CD4-positive, alpha-beta T cell treated with Interferon alpha-2 for 1 hour (primary cell): ENCODE results near the gene SLC6A13.
"Not testable (repeated sequence)": the region's sequence is repeated elsewhere in the genome, so short reads cannot be mapped to it uniquely, and the experiment has no call there.

ENCODE experiments used
- DNase-seq, 2 donors: peaks; one replicate each; pipeline ENCODE4 v3.0.0-alpha.2; 2020 to 2022

The SLC6A13 gene

GRCh38 chr12:195951-196350 lies 66.7 kb downstream of the SLC6A13 start:
- no peak for DNase-seq

GRCh38 chr12:195156-195555 lies 67.5 kb downstream of the SLC6A13 start:
- no peak for DNase-seq

- no peak for DNase-seq
Measured at GRCh38 chr12:194276-194675, 68.4 kb downstream of the SLC6A13 start.

- no peak for DNase-seq
Measured at GRCh38 chr12:193261-193660, 69.4 kb downstream of the SLC6A13 start.

GRCh38 chr12:191541-191940 lies 71.1 kb downstream of the SLC6A13 start:
- no peak for DNase-seq

- no peak for DNase-seq
Measured at GRCh38 chr12:190881-191280, 71.8 kb downstream of the SLC6A13 start.

- DNase-seq: no peak
Measured at GRCh38 chr12:189622-189962, 73.0 kb downstream of the SLC6A13 start.

GRCh38 chr12:188910-189621 lies 73.6 kb downstream of the SLC6A13 start:
- peak; percentile 16 to 40 for DNase-seq

DNA sequence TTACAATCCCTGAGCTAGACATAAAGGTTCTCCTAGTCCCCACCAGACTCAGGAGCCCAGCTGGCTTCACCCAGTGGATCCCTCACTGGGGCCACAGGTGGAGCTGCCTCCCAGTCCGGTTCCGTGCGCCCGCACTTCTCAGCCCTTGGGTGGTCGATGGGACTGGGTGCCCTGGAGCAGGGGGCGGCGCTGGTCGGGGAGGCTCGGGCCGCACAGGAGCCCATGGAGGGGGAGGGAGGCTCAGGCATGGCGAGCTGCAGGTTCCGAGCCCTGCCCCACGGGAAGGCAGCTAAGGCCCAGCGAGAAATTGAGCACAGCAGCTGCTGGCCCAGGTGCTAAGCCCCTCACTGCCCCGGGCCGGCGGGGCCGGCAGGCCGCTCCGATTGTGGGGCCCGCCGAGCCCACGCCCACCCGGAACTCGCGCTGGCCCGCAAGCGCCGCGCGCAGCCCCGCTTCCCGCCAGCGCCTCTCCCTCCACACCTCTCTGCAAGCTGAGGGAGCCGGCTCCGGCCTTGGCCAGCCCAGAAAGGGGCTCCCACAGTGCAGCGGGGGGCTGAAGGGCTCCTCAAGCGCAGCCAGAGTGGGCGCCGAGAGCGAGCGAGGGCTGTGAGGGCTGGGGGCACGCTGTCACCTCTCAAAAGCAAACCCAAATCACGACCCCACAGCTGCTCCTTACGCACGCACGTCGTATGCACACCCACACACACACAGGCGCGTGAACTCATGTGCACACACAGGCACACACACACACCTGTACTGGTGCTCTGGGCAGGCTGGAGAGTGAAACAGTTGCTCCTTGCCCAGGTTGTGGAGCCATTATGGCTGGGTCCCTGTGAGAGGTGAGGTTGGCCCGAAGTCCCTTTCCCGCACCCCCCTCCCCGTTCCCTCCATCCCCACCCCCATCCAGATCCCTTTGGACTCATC lies 74.4 kb downstream of the SLC6A13 start:
- not testable (repeated sequence) for DNase-seq

- no peak for DNase-seq
Measured at GRCh38 chr12:186006-186625, 76.5 kb downstream of the SLC6A13 start.

GRCh38 chr12:185576-185955 lies 77.1 kb downstream of the SLC6A13 start:
- DNase-seq: no peak

DNA sequence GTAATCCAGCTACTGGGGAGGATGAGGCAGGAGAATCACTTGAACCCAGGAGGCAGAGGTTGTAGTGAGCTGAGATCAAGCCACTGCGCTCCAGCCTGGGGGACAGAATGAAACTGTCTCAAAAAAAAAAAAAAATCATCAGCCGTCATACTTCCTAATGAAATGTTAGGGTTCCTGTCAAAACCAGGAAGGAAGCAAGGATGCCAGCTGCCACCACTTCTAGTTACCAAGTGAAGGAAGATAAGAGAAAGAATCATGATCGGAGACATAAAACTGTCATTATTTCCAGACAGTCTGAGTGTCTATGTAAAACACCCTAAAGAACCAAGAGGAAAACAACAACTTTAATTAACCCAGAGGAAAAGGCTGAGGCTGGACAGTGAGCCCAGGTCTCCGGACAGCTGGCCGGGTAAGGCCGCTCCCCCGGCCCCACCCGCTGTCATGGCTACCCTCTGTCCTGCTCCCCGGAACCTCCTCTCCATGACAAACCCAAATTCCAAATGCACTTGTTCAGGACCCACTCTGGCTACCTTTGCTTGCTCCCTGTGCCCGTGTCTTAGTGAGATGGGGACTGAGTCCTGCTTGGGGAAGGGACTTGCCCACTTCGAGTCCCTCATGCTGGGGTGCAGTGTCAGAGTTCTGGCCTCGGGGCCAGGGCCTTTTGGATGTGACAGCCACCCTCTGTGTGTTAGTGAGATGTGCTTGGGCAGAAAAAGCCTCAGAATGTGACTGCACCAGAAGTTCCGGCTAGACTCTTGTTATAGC lies 77.6 kb downstream of the SLC6A13 start:
- no peak for DNase-seq

- DNase-seq: no peak
Measured at GRCh38 chr12:182381-182892, 80.2 kb downstream of the SLC6A13 start.

DNA sequence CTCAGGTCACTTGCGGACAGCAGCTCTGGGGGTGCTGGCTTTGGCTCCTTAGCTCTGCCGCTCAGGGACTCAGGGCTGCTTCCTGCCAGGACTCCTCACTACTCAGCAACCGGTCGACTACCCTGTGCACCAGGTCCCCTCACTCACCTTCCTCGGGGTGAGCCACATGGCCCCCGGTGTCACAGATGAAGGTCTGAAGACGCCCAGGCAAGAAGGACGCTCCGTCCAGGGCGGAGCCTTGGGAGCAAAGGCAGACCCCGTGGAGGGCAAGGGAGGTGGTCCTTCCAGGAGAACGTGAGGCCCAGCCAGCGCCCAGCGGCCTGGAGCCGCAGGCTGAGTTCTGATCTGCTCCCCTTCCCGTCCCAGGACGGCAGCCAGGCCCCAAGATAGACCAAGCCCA lies 80.7 kb downstream of the SLC6A13 start:
- DNase-seq: no peak

GRCh38 chr12:180445-180844 lies 82.2 kb downstream of the SLC6A13 start:
- peak; percentile 5 to 32 for DNase-seq

DNA sequence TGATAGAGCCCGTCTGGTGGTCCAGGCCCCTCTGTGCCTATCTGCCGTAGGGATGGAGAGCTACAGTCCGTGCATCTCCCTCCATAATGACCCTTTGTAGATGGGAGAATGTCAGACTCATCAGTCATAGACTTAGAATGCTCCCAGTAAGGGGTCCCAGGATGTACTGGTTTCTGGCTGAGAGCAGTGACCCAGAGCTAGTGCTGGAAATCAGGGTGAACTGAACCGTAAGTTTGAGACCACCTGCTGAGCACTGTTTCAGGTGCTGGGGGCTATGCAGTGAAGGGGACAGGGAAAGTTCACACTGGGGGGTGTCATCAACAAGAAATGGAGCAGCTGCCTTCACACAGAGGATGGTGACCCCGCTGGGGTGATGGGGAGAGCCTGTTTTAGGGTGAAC lies 82.8 kb downstream of the SLC6A13 start:
- DNase-seq: no peak

DNA sequence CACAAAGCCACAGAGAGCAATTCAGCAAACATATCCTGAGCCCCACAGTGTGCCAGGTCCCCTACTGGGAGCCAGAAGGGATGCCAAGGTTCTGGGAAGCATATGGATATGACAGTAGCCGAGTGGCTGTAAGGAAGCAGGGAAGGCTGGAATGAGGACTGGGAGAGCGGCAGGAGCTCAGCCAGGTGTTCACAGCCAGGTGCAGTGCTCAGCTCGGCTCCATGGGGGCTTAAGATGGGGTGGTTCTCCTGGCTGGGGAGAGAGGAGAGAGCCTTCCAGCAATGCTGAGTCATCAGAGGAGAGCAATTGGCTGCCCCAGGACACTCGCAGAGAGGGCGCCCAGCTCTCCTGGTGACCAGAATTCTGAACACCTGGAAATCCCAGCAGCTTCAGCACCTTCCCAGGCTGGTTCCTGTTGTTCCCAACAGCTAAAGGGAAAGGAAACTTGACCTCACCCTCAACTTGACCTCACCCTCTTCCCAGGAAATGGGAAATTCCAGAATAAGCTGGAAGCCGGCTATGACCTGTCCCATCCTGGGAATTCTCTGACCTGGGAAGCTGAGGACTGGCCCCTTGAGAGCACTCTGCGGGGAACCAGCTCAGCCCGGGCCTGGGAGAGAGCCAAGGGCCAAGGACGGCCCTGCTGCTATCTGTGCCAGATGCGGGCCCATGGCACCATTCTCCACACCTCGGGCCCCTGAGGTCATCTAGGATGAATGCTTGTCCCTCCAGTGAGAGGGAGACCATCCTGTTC lies 83.3 kb downstream of the SLC6A13 start:
- DNase-seq: no peak

DNA sequence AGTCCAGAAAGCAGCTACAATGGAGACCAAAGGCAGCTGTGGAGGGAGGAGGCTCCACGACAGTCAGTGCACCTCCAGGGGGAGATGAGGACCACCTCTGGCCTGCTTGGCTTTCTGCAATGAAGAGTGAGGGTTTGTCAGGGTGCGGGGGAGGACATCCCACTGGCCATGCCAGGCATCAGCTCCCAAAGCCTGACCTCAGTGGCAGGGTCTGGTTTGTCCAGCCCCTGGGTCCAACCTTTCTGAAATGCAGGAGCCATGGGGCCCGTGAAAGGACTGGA lies 83.9 kb downstream of the SLC6A13 start:
- DNase-seq: no peak

GRCh38 chr12:177980-178828 lies 84.4 kb downstream of the SLC6A13 start:
- DNase-seq: no peak

GRCh38 chr12:177336-177979 lies 85.2 kb downstream of the SLC6A13 start:
- no peak for DNase-seq
